HepG2 (cell line): ENCODE data around the gene SMLR1. TPM values are rescaled to one million over a fixed set of nuclear protein-coding genes. Genes with fewer than 3 reads are reported as not detected.

Source experiments
- AGO2 ChIP-seq: fragments of 200-400 bp; formaldehyde crosslinking; optimal IDR thresholded peaks from 2 replicates; pipeline ENCODE3; 2017; ENCODE audit warnings: mild to moderate bottlenecking, low read depth, low read length, moderate library complexity
- BRCA1 ChIP-seq: sonication (generic); formaldehyde crosslinking; IDR thresholded peaks from 2 replicates; pipeline ENCODE4 v1.4.0; 2020; ENCODE audit warnings: missing genetic modification reagents
- DR1 ChIP-seq: sonication (generic); formaldehyde crosslinking; IDR thresholded peaks from 2 replicates; pipeline ENCODE4 v1.8.0; 2021; ENCODE audit warnings: mild to moderate bottlenecking, missing genetic modification reagents, inconsistent platforms
- KDM2A ChIP-seq: sonication (generic); formaldehyde crosslinking; IDR thresholded peaks from 2 replicates; pipeline ENCODE4 v1.4.0; 2020; ENCODE audit warnings: low read depth, missing genetic modification reagents, borderline replicate concordance
- KDM5A ChIP-seq: fragments of 200-600 bp; sonication (generic); IDR thresholded peaks from 2 replicates; pipeline ENCODE4 v1.7.0; 2018; ENCODE audit warnings: antibody characterized with exemption, mild to moderate bottlenecking, low read length, borderline replicate concordance
- KLF9 ChIP-seq: IDR thresholded peaks from 2 replicates; pipeline ENCODE4 v1.6.1; 2016; ENCODE audit warnings: low read depth
- KMT2B ChIP-seq: IDR thresholded peaks from 2 replicates; pipeline ENCODE4 v1.6.1; 2016; ENCODE audit warnings: missing genetic modification reagents, missing compliant biosample characterization
- MBNL3 ChIP-seq: fragments of 250-450 bp; sonication (Bioruptor Pico); conservative IDR thresholded peaks from 2 replicates; pipeline ENCODE4 v1.8.0; 2022; ENCODE audit warnings: mild to moderate bottlenecking, inconsistent platforms
- MTF2 ChIP-seq: sonication (generic); formaldehyde crosslinking; IDR thresholded peaks from 2 replicates; pipeline ENCODE4 v1.5.0; 2020; ENCODE audit warnings: missing genetic modification reagents, borderline replicate concordance
- POLR2A ChIP-seq, 2 experiments: IDR thresholded peaks; 2 replicates each; pipeline ENCODE4 v1.6.1; 2011; ENCODE audit warnings: low read depth in 2 of 2, low read length in 2 of 2, mild to moderate bottlenecking in 1 of 2, moderate library complexity in 1 of 2; ENCODE audit not compliant: insufficient read depth in 1 of 2
- RCOR2 ChIP-seq: IDR thresholded peaks from 2 replicates; pipeline ENCODE4 v1.6.1; 2016; ENCODE audit warnings: missing biosample characterization, missing genetic modification reagents
- RFXANK ChIP-seq: IDR thresholded peaks from 2 replicates; pipeline ENCODE4 v1.6.1; 2016
- RXRA ChIP-seq: sonication (generic); formaldehyde crosslinking; IDR thresholded peaks from 2 replicates; pipeline ENCODE4 v1.5.1; 2020; ENCODE audit warnings: missing genetic modification reagents
- SMAD3 ChIP-seq: sonication (generic); formaldehyde crosslinking; IDR thresholded peaks from 2 replicates; pipeline ENCODE4 v1.4.0; 2020; ENCODE audit warnings: missing genetic modification reagents
- SRSF9 ChIP-seq: fragments of 200-400 bp; formaldehyde crosslinking; IDR thresholded peaks from 2 replicates; pipeline ENCODE4 v1.6.1; 2018; ENCODE audit warnings: borderline replicate concordance, mild to moderate bottlenecking, low read depth, low read length; ENCODE audit not compliant: insufficient read depth, poor library complexity, severe bottlenecking
- ZNF317 ChIP-seq: sonication (generic); formaldehyde crosslinking; IDR thresholded peaks from 2 replicates; pipeline ENCODE4 v1.5.0; 2020; ENCODE audit warnings: mild to moderate bottlenecking, missing genetic modification reagents
- ZNF350 ChIP-seq: sonication (generic); formaldehyde crosslinking; IDR thresholded peaks from 2 replicates; pipeline ENCODE4 v1.4.0; 2020; ENCODE audit warnings: mild to moderate bottlenecking, low read depth, missing genetic modification reagents, borderline replicate concordance
- ZNF558 ChIP-seq: sonication (generic); formaldehyde crosslinking; IDR thresholded peaks from 2 replicates; pipeline ENCODE4 v1.9.0; 2022; ENCODE audit warnings: mild to moderate bottlenecking, missing genetic modification reagents, borderline replicate concordance
- ZNF713 ChIP-seq: sonication (generic); formaldehyde crosslinking; IDR thresholded peaks from 2 replicates; pipeline ENCODE4 v1.4.0; 2020; ENCODE audit warnings: mild to moderate bottlenecking, missing genetic modification reagents
- ZNF773 ChIP-seq: sonication (generic); formaldehyde crosslinking; IDR thresholded peaks from 2 replicates; pipeline ENCODE4 v1.4.0; 2020; ENCODE audit warnings: missing genetic modification reagents, borderline replicate concordance
- polyA plus RNA-seq, 8 experiments: library from polyadenylated mRNA; depleted of rRNA in 3 of 8; stranded (reverse) in 7 of 8; unstranded in 1 of 8; fragments of >200 nt; fragmentation: Illumina TruSeq in 4 of 8; extraction: Trizol in 4 of 8; gene quantifications; 2 replicates each; pipeline versions ENCODE4 v1.2.1 to v1.2.3, GENCODE V29; 2011 to 2016; ENCODE audit warnings: low read depth in 4 of 8, missing spikeins in 1 of 8, mixed read lengths in 1 of 8; ENCODE audit not compliant: insufficient read depth in 1 of 8
- total RNA-seq, 5 experiments: library from RNA; depleted of rRNA; stranded (reverse); fragments of >200 nt; fragmentation: Illumina TruSeq; extraction: Trizol; gene quantifications; 2 replicates each; pipeline ENCODE4 v1.2.3, GENCODE V29; 2016; ENCODE audit warnings: low read depth in 1 of 5
- TF ChIP-seq, protein P1 (sequence below): IDR thresholded peaks from 2 replicates; pipeline ENCODE4 v1.4.0; 2020; ENCODE audit warnings: mild to moderate bottlenecking, missing genetic modification reagents
- TF ChIP-seq, protein P2 (sequence below): sonication (generic); formaldehyde crosslinking; IDR thresholded peaks from 2 replicates; pipeline ENCODE4 v1.4.0; 2020; ENCODE audit warnings: mild to moderate bottlenecking, missing genetic modification reagents, borderline replicate concordance

The SMLR1 gene
- total and polyA plus RNA-seq, 2 of the 13 experiments (the other 11 are each of a cell fraction or from before 2014, with no cell fraction given), result 41.8 to 104 TPM

DNA sequence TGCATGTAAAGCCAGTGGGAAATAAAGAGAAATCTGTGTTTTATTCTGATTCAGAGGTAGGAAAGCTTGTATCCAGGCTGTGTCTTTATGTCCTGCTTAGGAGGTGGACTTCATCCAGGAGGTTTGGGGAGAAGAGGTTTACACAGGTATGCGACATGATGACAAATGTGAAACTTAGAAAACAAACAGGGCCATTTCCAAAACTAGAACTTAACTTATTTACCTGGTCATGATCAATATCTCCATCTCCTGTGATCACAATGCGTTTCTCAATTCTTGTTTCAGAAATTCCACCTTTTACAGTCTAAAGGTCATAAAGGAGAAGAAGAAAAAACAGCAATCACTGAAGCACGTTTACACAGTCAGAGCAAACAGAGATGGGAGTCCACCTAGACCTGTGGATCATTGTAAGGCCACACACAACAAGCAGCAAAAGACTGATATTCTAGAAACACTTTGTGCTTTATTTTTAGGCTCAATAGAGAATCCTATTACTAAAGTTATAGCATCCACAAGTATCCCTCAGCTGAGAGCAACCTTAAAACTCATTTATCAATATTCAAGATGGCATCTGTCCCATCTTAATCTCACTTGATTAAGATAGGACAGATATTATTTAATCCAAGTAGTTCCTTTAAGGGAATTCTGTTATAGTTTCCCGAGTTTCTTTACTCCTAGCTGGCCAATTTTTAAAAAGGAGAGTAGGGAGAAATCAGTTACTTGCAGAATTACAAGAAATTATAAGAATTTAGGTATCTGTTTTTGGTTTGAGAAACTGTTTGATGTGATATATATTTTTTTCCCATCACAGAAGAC is 36.4 kb downstream of the SMLR1 start (continued):
- TF ChIP-seq, protein P1, sequence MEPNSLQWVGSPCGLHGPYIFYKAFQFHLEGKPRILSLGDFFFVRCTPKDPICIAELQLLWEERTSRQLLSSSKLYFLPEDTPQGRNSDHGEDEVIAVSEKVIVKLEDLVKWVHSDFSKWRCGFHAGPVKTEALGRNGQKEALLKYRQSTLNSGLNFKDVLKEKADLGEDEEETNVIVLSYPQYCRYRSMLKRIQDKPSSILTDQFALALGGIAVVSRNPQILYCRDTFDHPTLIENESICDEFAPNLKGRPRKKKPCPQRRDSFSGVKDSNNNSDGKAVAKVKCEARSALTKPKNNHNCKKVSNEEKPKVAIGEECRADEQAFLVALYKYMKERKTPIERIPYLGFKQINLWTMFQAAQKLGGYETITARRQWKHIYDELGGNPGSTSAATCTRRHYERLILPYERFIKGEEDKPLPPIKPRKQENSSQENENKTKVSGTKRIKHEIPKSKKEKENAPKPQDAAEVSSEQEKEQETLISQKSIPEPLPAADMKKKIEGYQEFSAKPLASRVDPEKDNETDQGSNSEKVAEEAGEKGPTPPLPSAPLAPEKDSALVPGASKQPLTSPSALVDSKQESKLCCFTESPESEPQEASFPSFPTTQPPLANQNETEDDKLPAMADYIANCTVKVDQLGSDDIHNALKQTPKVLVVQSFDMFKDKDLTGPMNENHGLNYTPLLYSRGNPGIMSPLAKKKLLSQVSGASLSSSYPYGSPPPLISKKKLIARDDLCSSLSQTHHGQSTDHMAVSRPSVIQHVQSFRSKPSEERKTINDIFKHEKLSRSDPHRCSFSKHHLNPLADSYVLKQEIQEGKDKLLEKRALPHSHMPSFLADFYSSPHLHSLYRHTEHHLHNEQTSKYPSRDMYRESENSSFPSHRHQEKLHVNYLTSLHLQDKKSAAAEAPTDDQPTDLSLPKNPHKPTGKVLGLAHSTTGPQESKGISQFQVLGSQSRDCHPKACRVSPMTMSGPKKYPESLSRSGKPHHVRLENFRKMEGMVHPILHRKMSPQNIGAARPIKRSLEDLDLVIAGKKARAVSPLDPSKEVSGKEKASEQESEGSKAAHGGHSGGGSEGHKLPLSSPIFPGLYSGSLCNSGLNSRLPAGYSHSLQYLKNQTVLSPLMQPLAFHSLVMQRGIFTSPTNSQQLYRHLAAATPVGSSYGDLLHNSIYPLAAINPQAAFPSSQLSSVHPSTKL (CRISPR knock-in tag), result peak; percentile 100
- TF ChIP-seq RFXANK (CRISPR knock-in tag), result 0 out of 2 replicates have a peak, but pooled peaks have one; percentile 59
- no peak for TF ChIP-seq POLR2A (IDR thresholded peaks at IDR 0.05; ENCODE audit: insufficient read depth in 1 of 2, low read depth in 2 of 2, low read length in 2 of 2)
- peak; percentile 73; the same call in 1 of the 2 replicates for TF ChIP-seq RXRA (CRISPR knock-in tag)
- TF ChIP-seq MBNL3 (CRISPR knock-in tag), result no peak
- TF ChIP-seq KLF9 (CRISPR knock-in tag), result peak; percentile 73; the same call in 1 of the 2 replicates
- TF ChIP-seq SRSF9, result no peak
- peak; percentile 35; the same call in 1 of the 2 replicates for TF ChIP-seq KMT2B (CRISPR knock-in tag)
- TF ChIP-seq KDM2A (CRISPR knock-in tag), result no peak
- peak; percentile 98 for TF ChIP-seq SMAD3 (CRISPR knock-in tag)
- TF ChIP-seq ZNF317 (CRISPR knock-in tag), result peak; percentile 90
- TF ChIP-seq AGO2, result no peak
- TF ChIP-seq ZNF350, result no peak
- TF ChIP-seq, protein P2, sequence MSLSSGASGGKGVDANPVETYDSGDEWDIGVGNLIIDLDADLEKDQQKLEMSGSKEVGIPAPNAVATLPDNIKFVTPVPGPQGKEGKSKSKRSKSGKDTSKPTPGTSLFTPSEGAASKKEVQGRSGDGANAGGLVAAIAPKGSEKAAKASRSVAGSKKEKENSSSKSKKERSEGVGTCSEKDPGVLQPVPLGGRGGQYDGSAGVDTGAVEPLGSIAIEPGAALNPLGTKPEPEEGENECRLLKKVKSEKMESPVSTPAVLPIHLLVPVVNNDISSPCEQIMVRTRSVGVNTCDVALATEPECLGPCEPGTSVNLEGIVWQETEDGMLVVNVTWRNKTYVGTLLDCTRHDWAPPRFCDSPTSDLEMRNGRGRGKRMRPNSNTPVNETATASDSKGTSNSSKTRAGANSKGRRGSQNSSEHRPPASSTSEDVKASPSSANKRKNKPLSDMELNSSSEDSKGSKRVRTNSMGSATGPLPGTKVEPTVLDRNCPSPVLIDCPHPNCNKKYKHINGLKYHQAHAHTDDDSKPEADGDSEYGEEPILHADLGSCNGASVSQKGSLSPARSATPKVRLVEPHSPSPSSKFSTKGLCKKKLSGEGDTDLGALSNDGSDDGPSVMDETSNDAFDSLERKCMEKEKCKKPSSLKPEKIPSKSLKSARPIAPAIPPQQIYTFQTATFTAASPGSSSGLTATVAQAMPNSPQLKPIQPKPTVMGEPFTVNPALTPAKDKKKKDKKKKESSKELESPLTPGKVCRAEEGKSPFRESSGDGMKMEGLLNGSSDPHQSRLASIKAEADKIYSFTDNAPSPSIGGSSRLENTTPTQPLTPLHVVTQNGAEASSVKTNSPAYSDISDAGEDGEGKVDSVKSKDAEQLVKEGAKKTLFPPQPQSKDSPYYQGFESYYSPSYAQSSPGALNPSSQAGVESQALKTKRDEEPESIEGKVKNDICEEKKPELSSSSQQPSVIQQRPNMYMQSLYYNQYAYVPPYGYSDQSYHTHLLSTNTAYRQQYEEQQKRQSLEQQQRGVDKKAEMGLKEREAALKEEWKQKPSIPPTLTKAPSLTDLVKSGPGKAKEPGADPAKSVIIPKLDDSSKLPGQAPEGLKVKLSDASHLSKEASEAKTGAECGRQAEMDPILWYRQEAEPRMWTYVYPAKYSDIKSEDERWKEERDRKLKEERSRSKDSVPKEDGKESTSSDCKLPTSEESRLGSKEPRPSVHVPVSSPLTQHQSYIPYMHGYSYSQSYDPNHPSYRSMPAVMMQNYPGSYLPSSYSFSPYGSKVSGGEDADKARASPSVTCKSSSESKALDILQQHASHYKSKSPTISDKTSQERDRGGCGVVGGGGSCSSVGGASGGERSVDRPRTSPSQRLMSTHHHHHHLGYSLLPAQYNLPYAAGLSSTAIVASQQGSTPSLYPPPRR, result peak; percentile 99
- TF ChIP-seq DR1 (CRISPR knock-in tag), result no peak
- TF ChIP-seq BRCA1 (CRISPR knock-in tag), result 0 out of 2 replicates have a peak, but pooled peaks have one; percentile 75
- TF ChIP-seq ZNF713 (CRISPR knock-in tag), result 0 out of 2 replicates have a peak, but pooled peaks have one; percentile 14
- peak; percentile 57; the same call in 1 of the 2 replicates for TF ChIP-seq KDM5A
- peak; percentile 100 for TF ChIP-seq RCOR2 (CRISPR knock-in tag)
- TF ChIP-seq MTF2, result no peak
- TF ChIP-seq ZNF773 (CRISPR knock-in tag), result no peak
- no peak for TF ChIP-seq ZNF558
